ENCODE results near the gene GALR1. TPM values are rescaled to one million over a fixed set of nuclear protein-coding genes. Genes with fewer than 3 reads are reported as not detected.

The GALR1 gene
- total RNA-seq, 2 experiments from 2014 or later = not detected

- Mint-ChIP-seq H3K9me3 (no peaks in the 10 kb centered on the region), H3K36me3 (ENCODE audit: low read depth) (no peaks in the 10 kb centered on the region), H3K4me1 (ENCODE audit: low read depth) (no peaks in the 10 kb centered on the region), H3K4me3 (no peak overlapping the region), H3K27me3 (peaks cover 40% of the 10 kb centered on the region), H3K27ac (no peak overlapping the region)
- ChIA-PET POLR2A (no interaction called here), CTCF (interaction anchor here (1.4 kb wide), 1 partner anchor 8 kb away, joined by 3 read pairs; no protein-coding TSS in a partner anchor)
- ATAC-seq (ENCODE audit: poor library complexity) (no peak), DNase-seq (no peak)
- H3K4me1 ChIP-seq (ENCODE audit: insufficient read depth, low read length) = no peaks in the 10 kb centered on the region
- H3K36me3 ChIP-seq (ENCODE audit: insufficient read depth, low read length) = no peaks in the 10 kb centered on the region
- H3K4me3 ChIP-seq (ENCODE audit: low read length) = no peak overlapping the region
- no peaks in the 10 kb centered on the region for H3K9me3 ChIP-seq (ENCODE audit: control insufficient read depth in 1 of 2, insufficient read depth in 1 of 2, low read length in 2 of 2)
- peaks cover 5 to 9% of the 10 kb centered on the region in 2 experiments for H3K27me3 ChIP-seq (ENCODE audit: control insufficient read depth in 1 of 2, insufficient read depth in 2 of 2, low read length in 2 of 2)
- intact Hi-C loops (cut with DNase I, micrococcal nuclease) = no loop called here
- TF ChIP-seq CTCF (IDR thresholded peaks at IDR 0.05) = no peak
- H3K27ac ChIP-seq (ENCODE audit: low read depth in 1 of 2, low read length in 2 of 2) = no peak overlapping the region
Measured at GRCh38 chr18:77323640-77324299, 74.1 kb downstream of the GALR1 start.

Other genes starting within 250 kb of the GALR1 start
- gene MBP, start 117.1 kb upstream of the GALR1 start, total RNA-seq = 10 to 100 TPM; 75.4 to 79.2 TPM

All from CD4-positive, alpha-beta T cell (primary cell).